ENCODE measurements around the gene SEC14L6.
A peak's percentile ranks its signal among the peaks of the same experiment; 100 is the strongest.
"Not testable (repeated sequence)": the region's sequence is repeated elsewhere in the genome, so short reads cannot be mapped to it uniquely, and the experiment has no call there.

Gene SEC14L6

DNA sequence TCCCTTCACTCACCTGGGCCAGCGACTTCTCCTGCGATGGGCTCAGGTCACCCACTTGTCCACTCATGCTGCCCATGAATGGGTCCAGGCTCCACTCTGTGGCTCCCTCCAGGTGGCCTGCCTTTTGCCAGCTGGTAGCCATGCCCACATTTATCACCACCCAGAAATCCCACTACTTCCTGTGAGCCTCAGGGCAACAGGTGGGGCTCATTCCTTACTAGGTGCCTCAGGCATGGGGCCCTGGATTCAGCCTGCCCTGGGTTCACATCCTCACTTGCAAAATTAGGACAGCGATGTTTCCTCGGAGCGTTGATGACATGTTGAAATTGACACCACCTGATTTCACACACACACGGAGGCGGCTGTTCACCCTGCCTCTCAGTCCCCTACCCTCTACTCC, at the start of gene SEC14L6:
Gene SEC14L6 (minus strand): TSS at position 126 of the 400 bp plus-strand sequence. CDS start 59 bp downstream, at position 67.
- no peak within 1 kb of the TSS for H3K27ac ChIP-seq
- ChIA-PET CTCF (no interaction called here), POLR2A (ENCODE audit: low non-redundant PET) (no interaction called here)
- TF ChIP-seq, protein P1, sequence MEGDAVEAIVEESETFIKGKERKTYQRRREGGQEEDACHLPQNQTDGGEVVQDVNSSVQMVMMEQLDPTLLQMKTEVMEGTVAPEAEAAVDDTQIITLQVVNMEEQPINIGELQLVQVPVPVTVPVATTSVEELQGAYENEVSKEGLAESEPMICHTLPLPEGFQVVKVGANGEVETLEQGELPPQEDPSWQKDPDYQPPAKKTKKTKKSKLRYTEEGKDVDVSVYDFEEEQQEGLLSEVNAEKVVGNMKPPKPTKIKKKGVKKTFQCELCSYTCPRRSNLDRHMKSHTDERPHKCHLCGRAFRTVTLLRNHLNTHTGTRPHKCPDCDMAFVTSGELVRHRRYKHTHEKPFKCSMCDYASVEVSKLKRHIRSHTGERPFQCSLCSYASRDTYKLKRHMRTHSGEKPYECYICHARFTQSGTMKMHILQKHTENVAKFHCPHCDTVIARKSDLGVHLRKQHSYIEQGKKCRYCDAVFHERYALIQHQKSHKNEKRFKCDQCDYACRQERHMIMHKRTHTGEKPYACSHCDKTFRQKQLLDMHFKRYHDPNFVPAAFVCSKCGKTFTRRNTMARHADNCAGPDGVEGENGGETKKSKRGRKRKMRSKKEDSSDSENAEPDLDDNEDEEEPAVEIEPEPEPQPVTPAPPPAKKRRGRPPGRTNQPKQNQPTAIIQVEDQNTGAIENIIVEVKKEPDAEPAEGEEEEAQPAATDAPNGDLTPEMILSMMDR (conservative IDR thresholded peaks at IDR 0.05; ENCODE audit: low read depth), result no peak
- no peak for DNase-seq (ENCODE audit: low spot score)

DNA sequence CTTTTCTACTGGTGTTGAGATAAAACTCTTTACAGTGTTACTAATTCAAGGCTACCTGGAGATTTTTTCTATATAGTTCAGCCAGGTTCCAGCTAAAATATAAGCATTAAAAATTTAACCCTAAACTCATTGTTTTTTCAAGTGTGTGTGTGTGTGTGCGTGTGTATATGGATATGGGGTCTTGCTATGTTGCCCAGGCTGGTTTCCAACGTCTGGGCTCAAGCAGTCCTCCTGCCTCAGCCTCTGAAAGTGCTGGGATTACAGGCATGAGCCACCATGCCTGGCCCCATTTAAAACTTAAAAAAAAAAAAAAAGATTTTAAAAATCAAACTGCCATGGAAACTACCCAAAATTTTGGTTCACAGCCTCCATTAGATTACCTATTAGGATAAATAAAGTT, 49.7 kb upstream of the SEC14L6 start:
- DNase-seq (ENCODE audit: low spot score), result no peak
- TF ChIP-seq, protein P1 (conservative IDR thresholded peaks at IDR 0.05; ENCODE audit: low read depth), result no peak
- CTCF ChIA-PET, result no interaction called here

GRCh38 chr22:30592360-30592713, 45.8 kb upstream of the SEC14L6 start:
- DNase-seq (ENCODE audit: low spot score); POLR2A ChIA-PET (ENCODE audit: low non-redundant PET); CTCF ChIA-PET: not testable (repeated sequence)
- H3K27ac ChIP-seq, result peak overlapping the region; percentile 75

More for the DNA sequence above, 49.7 kb upstream of the SEC14L6 start:
- no peak overlapping the region for H3K27ac ChIP-seq
- POLR2A ChIA-PET (ENCODE audit: low non-redundant PET), result no interaction called here

DNA sequence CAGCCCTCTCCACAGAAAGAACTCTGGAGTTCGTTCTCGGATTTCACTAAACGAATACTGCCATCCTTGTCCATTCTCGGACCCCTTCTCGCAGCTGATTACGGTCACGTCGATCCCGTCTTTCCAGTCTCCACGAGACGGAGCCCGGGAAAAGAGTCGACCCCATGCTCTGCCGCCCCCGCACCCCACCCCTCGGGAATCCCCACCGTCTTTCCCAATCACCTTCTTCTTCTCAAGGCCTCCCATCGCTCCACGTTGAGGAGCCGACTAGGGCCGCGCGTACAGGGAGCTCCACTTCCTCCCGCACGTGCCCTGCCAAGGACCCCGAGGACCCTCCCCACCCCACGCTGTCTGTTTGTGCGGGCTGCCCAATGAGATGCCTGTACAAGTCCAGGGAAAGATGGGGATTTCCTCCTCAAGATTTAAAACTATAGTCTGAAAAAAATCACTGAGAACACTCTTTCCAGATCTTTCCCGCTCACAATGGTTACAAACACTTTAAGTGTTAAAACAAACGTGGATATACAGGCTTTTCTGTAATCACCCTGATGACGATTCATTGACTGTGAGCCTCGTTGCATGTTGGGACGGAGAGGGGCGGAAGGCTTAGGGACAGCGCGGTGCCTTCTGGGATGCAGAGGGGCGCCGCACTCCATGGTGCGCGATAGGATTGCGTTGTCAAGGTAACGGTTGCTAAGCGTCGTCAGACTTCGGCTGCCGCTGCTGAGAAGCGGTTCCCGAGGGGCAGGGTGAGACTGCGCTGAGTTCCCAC, 45.2 kb upstream of the SEC14L6 start, which contains the start of gene PES1:
Gene PES1 (minus strand): TSS at position 323 of the 772 bp plus-strand sequence. CDS start 77 bp downstream, at position 246.
- ChIA-PET CTCF (interaction anchor here (1.1 kb wide), 1 partner anchor 43 kb away, joined by 3 read pairs; no protein-coding TSS in a partner anchor), POLR2A (ENCODE audit: low non-redundant PET) (no interaction called here)
- DNase-seq (ENCODE audit: low spot score), result peak; percentile 94
- peak within 1 kb of the TSS; percentile 75 for H3K27ac ChIP-seq
- TF ChIP-seq, protein P1 (conservative IDR thresholded peaks at IDR 0.05; ENCODE audit: low read depth), result no peak

GRCh38 chr22:30591191-30591587, 44.6 kb upstream of the SEC14L6 start:
- peak overlapping the region; percentile 75 for H3K27ac ChIP-seq
- TF ChIP-seq, protein P1 (conservative IDR thresholded peaks at IDR 0.05; ENCODE audit: low read depth), result no peak
- no peak for DNase-seq (ENCODE audit: low spot score)
- ChIA-PET CTCF (interaction anchor here (1.1 kb wide), 1 partner anchor 44 kb away, joined by 3 read pairs; no protein-coding TSS in a partner anchor), POLR2A (ENCODE audit: low non-redundant PET) (no interaction called here)

DNA sequence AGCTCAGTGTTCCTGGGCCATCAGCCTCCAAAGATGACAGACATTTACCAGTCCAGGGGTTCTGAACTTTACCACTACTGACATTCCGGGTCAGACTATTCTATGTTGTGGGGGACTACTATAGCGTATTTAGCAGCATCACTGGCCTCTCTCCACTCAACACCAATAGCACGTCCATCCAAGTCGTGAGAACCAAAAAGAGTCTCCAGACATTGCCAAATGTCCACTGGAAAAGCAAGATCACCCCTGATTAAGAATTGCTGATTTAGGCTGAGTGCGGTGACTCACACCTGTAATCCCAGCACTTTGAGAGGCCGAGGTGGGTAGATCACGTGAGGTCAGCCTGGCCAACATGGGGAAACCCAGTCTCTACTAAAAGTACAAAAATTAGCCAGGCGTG, 39.9 kb upstream of the SEC14L6 start:
- ChIA-PET CTCF (no interaction called here), POLR2A (ENCODE audit: low non-redundant PET) (no interaction called here)
- no peak overlapping the region for H3K27ac ChIP-seq
- no peak for DNase-seq (ENCODE audit: low spot score)
- TF ChIP-seq, protein P1 (conservative IDR thresholded peaks at IDR 0.05; ENCODE audit: low read depth), result no peak

GRCh38 chr22:30584441-30584840, 37.9 kb upstream of the SEC14L6 start:
- no peak for DNase-seq (ENCODE audit: low spot score)

More at GRCh38 chr22:30584441-30584840, 37.9 kb upstream of the SEC14L6 start:
- ChIA-PET CTCF (no interaction called here), POLR2A (ENCODE audit: low non-redundant PET) (no interaction called here)
- TF ChIP-seq, protein P1 (conservative IDR thresholded peaks at IDR 0.05; ENCODE audit: low read depth), result no peak
- H3K27ac ChIP-seq, result no peak overlapping the region
